Endothelial cell of umbilical vein (primary cell): Measurements from ENCODE around the gene ZRANB1.

Source experiments
- EZH2 ChIP-seq: IDR thresholded peaks from 2 replicates; pipeline ENCODE4 v1.6.1; 2012; ENCODE audit warnings: borderline replicate concordance, low read depth, mild to moderate bottlenecking, moderate library complexity, low read length, inconsistent platforms; ENCODE audit not compliant: severe bottlenecking
- MYC ChIP-seq: IDR thresholded peaks from one replicate; pipeline ENCODE4 v1.6.1; 2011; ENCODE audit warnings: mild to moderate bottlenecking, low read depth, low read length
- POLR2A ChIP-seq: IDR thresholded peaks from 2 replicates; pipeline ENCODE4 v1.6.1; 2012; ENCODE audit warnings: low read depth, mild to moderate bottlenecking, control low read depth, low read length
- POLR2AphosphoS5 ChIP-seq: IDR thresholded peaks from 2 replicates; pipeline ENCODE4 v1.6.1; 2012; ENCODE audit warnings: low read depth, mild to moderate bottlenecking, control low read depth, low read length, moderate library complexity; ENCODE audit not compliant: insufficient read depth
- TF ChIP-seq, protein P1 (sequence below), 2 donors: IDR thresholded peaks; 1 replicate in 1 of 2; 2 replicates in 1 of 2; pipeline ENCODE4 v1.5.1; 2011; ENCODE audit warnings: low read length in 2 of 2, mild to moderate bottlenecking in 2 of 2, moderate library complexity in 2 of 2, control low read depth in 1 of 2, inconsistent platforms in 1 of 2, low read depth in 1 of 2; ENCODE audit not compliant: insufficient read depth in 1 of 2; ENCODE audit errors: extremely low read depth in 1 of 2
- TF ChIP-seq, protein P2 (sequence below): IDR thresholded peaks from 2 replicates; pipeline ENCODE4 v1.6.1; 2011; ENCODE audit not compliant: insufficient read depth, insufficient read length

DNA sequence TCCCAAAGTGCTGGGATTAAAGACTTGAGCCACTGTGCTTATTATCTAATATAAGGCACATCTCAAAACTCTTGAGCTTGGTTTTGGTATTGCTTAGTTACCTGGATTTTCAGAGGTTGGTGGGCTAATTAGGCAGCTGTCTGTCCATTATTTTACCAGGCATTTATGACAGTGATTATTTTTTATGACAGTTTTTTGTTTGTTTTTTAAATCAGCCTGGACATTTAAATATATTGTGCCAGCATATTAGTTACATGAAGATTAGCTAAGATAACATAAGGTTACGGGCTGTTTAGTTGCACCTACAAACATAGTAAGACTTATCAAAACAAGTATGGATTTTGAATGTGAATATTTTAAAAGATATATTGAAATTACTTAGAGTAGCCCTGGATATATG, 2.6 kb upstream of the ZRANB1 start:
- TF ChIP-seq POLR2A = no peak
- TF ChIP-seq, protein P1, sequence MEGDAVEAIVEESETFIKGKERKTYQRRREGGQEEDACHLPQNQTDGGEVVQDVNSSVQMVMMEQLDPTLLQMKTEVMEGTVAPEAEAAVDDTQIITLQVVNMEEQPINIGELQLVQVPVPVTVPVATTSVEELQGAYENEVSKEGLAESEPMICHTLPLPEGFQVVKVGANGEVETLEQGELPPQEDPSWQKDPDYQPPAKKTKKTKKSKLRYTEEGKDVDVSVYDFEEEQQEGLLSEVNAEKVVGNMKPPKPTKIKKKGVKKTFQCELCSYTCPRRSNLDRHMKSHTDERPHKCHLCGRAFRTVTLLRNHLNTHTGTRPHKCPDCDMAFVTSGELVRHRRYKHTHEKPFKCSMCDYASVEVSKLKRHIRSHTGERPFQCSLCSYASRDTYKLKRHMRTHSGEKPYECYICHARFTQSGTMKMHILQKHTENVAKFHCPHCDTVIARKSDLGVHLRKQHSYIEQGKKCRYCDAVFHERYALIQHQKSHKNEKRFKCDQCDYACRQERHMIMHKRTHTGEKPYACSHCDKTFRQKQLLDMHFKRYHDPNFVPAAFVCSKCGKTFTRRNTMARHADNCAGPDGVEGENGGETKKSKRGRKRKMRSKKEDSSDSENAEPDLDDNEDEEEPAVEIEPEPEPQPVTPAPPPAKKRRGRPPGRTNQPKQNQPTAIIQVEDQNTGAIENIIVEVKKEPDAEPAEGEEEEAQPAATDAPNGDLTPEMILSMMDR (IDR thresholded peaks at IDR 0.05; ENCODE audit: extremely low read depth in 1 of 2, insufficient read depth in 1 of 2, low read depth in 1 of 2, low read length in 2 of 2) = no peak
- TF ChIP-seq MYC = no peak
- TF ChIP-seq, protein P2, sequence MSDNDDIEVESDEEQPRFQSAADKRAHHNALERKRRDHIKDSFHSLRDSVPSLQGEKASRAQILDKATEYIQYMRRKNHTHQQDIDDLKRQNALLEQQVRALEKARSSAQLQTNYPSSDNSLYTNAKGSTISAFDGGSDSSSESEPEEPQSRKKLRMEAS = no peak
- no peak for TF ChIP-seq POLR2AphosphoS5
- TF ChIP-seq EZH2 = no peak
